Endothelial cell of umbilical vein (primary cell): ENCODE results near the gene SEZ6L. TPM values are rescaled to one million over a fixed set of nuclear protein-coding genes. Genes with fewer than 3 reads are reported as not detected.

Experiments
- BruUV-seq: library from RNA; stranded (reverse); fragments of 400-500 nt; replicated peaks from 2 replicates; lab custom pipeline; 2021; lab: Mats Ljungman, UMichigan
- CTCF ChIA-PET: fragments of 300-600, 350-600 bp; sonication (Branson Sonifier 250); formaldehyde crosslinking; loops from one replicate; lab custom pipeline; 2021; ENCODE audit warnings: antibody characterized with exemption, inconsistent platforms; lab: Charles Lee
- POLR2A ChIA-PET: fragments of 300-600, 350-600 bp; sonication (Branson Sonifier 250); formaldehyde crosslinking; loops from one replicate; lab custom pipeline; 2021; ENCODE audit warnings: antibody characterized with exemption, inconsistent platforms; lab: Charles Lee
- DNase-seq: peaks from one replicate; pipeline ENCODE4 v3.0.0-alpha.2; 2011; ENCODE audit warnings: low read depth, low spot score
- FAIRE-seq: peaks from 2 replicates; lab custom pipeline; 2011; peaks lifted over from hg19 to GRCh38; lab: Jason Lieb, UNC
- H2AFZ ChIP-seq: 2 replicates; pipeline ENCODE4 v1.6.0; 2012; ENCODE audit warnings: low read depth, low read length, control low read depth, inconsistent platforms
- H3K27ac ChIP-seq: 2 replicates; pipeline ENCODE4 v1.5.1; 2011; ENCODE audit warnings: low read depth, mild to moderate bottlenecking, control low read depth, low read length, moderate library complexity; ENCODE audit not compliant: insufficient read depth
- H3K27me3 ChIP-seq, 2 experiments: 2 replicates each; pipeline versions ENCODE4 v1.6.0 to v1.6.1; 2011; ENCODE audit warnings: low read length in 2 of 2, mixed read lengths in 1 of 2; ENCODE audit not compliant: control insufficient read depth in 2 of 2, insufficient read depth in 2 of 2
- H3K36me3 ChIP-seq, 2 experiments: 2 replicates in 1 of 2; 3 replicates in 1 of 2; pipeline ENCODE4 v1.5.1; 2011; ENCODE audit warnings: low read length in 2 of 2, mild to moderate bottlenecking in 1 of 2, moderate library complexity in 1 of 2; ENCODE audit not compliant: control insufficient read depth in 2 of 2, insufficient read depth in 2 of 2; ENCODE audit errors: extremely low read depth in 1 of 2
- H3K4me1 ChIP-seq: 3 replicates; pipeline ENCODE4 v1.5.1; 2011; ENCODE audit warnings: mild to moderate bottlenecking, low read length; ENCODE audit not compliant: control insufficient read depth, insufficient read depth; ENCODE audit errors: extremely low read depth
- H3K4me2 ChIP-seq: 2 replicates; pipeline ENCODE4 v1.6.1; 2011; ENCODE audit warnings: low read length, control low read depth, mixed read lengths; ENCODE audit not compliant: insufficient read depth
- H3K4me3 ChIP-seq, 3 experiments: fragments of 200-600 bp in 1 of 3; sonication (generic), shearing (Covaris generic) in 1 of 3; replicated peaks in 1 of 3; 2 replicates each; pipeline ENCODE4 v1.5.1; 2011 to 2016; ENCODE audit warnings: control low read depth in 3 of 3, low read length in 3 of 3, mild to moderate bottlenecking in 2 of 3, inconsistent platforms in 1 of 3, low read depth in 1 of 3, moderate library complexity in 1 of 3; ENCODE audit not compliant: insufficient read depth in 1 of 3
- H3K79me2 ChIP-seq: 2 replicates; pipeline ENCODE4 v1.6.0; 2012; ENCODE audit warnings: low read length, inconsistent platforms; ENCODE audit not compliant: control insufficient read depth, insufficient read depth
- H3K9ac ChIP-seq: replicated peaks from 2 replicates; pipeline ENCODE3; 2011; ENCODE audit warnings: low read length, control low read depth; ENCODE audit not compliant: insufficient read depth; ENCODE audit errors: extremely low read depth
- H3K9me1 ChIP-seq: replicated peaks from 3 replicates; pipeline ENCODE4 v1.6.0; 2011; ENCODE audit warnings: mild to moderate bottlenecking, low read length; ENCODE audit not compliant: control insufficient read depth, insufficient read depth; ENCODE audit errors: extremely low read depth
- H3K9me3 ChIP-seq: replicated peaks from 2 replicates; pipeline ENCODE4 v1.5.1; 2012; ENCODE audit warnings: low read length, inconsistent platforms; ENCODE audit not compliant: control insufficient read depth, insufficient read depth
- H4K20me1 ChIP-seq: replicated peaks from 2 replicates; pipeline ENCODE3; 2011; ENCODE audit warnings: mild to moderate bottlenecking, low read length; ENCODE audit not compliant: control insufficient read depth, insufficient read depth; ENCODE audit errors: extremely low read depth
- EZH2 ChIP-seq: IDR thresholded peaks from 2 replicates; pipeline ENCODE4 v1.6.1; 2012; ENCODE audit warnings: borderline replicate concordance, low read depth, mild to moderate bottlenecking, moderate library complexity, low read length, inconsistent platforms; ENCODE audit not compliant: severe bottlenecking
- FOS ChIP-seq: IDR thresholded peaks from 2 replicates; pipeline ENCODE4 v1.6.1; 2011; ENCODE audit warnings: mild to moderate bottlenecking, low read length, moderate library complexity, borderline replicate concordance; ENCODE audit not compliant: insufficient read depth
- GATA2 ChIP-seq: IDR thresholded peaks from 2 replicates; pipeline ENCODE4 v1.7.0; 2011; ENCODE audit warnings: low read depth, mild to moderate bottlenecking, moderate library complexity, mixed read lengths, low read length; ENCODE audit not compliant: insufficient read length, insufficient read depth
- JUN ChIP-seq: IDR thresholded peaks from 2 replicates; pipeline ENCODE4 v1.6.1; 2011; ENCODE audit warnings: borderline replicate concordance, low read depth; ENCODE audit not compliant: insufficient read length, insufficient read depth
- MYC ChIP-seq: IDR thresholded peaks from one replicate; pipeline ENCODE4 v1.6.1; 2011; ENCODE audit warnings: mild to moderate bottlenecking, low read depth, low read length
- POLR2A ChIP-seq: IDR thresholded peaks from 2 replicates; pipeline ENCODE4 v1.6.1; 2012; ENCODE audit warnings: low read depth, mild to moderate bottlenecking, control low read depth, low read length
- POLR2AphosphoS5 ChIP-seq: IDR thresholded peaks from 2 replicates; pipeline ENCODE4 v1.6.1; 2012; ENCODE audit warnings: low read depth, mild to moderate bottlenecking, control low read depth, low read length, moderate library complexity; ENCODE audit not compliant: insufficient read depth
- dilution Hi-C: fragments of 300-500 bp; cut with MboI; formaldehyde crosslinking; loops from one replicate; pipeline ENCODE4 v1.15.0; 2019; ENCODE audit warnings: low sequenced_read_pairs; ENCODE audit not compliant: extremely low pct_ligation_motif_present
- intact Hi-C: fragments of 100-400 bp; cut with micrococcal nuclease; formaldehyde crosslinking; loops from one replicate; pipeline ENCODE4 v1.10.0; 2022
- polyA plus RNA-seq, 4 experiments: library from polyadenylated mRNA; depleted of rRNA in 3 of 4; stranded (reverse) in 3 of 4; unstranded in 1 of 4; fragments of >200 nt; gene quantifications; 2 replicates each; pipeline versions ENCODE4 v1.2.1 to v1.2.3, GENCODE V29; 2011 to 2012; ENCODE audit warnings: missing spikeins in 1 of 4
- total RNA-seq: library from RNA; stranded (reverse); gene quantifications from 2 replicates; pipeline ENCODE4 v1.2.3, GENCODE V29; 2021
- TF ChIP-seq, protein P1 (sequence below): IDR thresholded peaks from 2 replicates; pipeline ENCODE4 v1.6.1; 2011; ENCODE audit not compliant: insufficient read depth, insufficient read length
- TF ChIP-seq, protein P2 (sequence below), 2 donors: IDR thresholded peaks; 1 replicate in 1 of 2; 2 replicates in 1 of 2; pipeline ENCODE4 v1.5.1; 2011; ENCODE audit warnings: low read length in 2 of 2, mild to moderate bottlenecking in 2 of 2, moderate library complexity in 2 of 2, control low read depth in 1 of 2, inconsistent platforms in 1 of 2, low read depth in 1 of 2; ENCODE audit not compliant: insufficient read depth in 1 of 2; ENCODE audit errors: extremely low read depth in 1 of 2

The SEZ6L gene
- total and polyA plus RNA-seq, 2 donors (not counting 3 experiments of a cell fraction or from before 2014, with no cell fraction given) = not detected

DNA sequence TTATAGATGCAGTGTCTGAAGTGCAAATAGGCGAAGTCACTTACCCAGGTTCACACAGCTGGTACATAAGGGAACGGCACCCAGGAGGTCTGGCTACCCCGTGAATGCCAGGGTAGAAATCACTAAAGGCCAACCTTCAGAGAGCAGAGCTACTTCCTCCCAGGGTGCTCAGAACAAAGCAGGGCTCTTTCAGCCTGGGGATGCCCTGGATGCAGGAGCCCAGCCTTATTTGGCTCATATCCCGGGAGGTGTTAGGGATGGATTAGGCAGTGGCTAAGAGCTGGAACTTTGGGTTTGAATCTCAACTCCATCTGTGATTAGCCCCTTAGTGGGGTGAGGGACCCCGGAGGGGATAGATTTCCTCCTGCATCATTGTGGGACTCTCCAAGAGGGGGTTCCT, 226.7 kb downstream of the SEZ6L start:
- TF ChIP-seq MYC (no peak), JUN (no peak), POLR2A (no peak), EZH2 (no peak), POLR2AphosphoS5 (no peak), FOS (no peak), GATA2 (no peak)
- TF ChIP-seq, protein P1, sequence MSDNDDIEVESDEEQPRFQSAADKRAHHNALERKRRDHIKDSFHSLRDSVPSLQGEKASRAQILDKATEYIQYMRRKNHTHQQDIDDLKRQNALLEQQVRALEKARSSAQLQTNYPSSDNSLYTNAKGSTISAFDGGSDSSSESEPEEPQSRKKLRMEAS = no peak
- TF ChIP-seq, protein P2, sequence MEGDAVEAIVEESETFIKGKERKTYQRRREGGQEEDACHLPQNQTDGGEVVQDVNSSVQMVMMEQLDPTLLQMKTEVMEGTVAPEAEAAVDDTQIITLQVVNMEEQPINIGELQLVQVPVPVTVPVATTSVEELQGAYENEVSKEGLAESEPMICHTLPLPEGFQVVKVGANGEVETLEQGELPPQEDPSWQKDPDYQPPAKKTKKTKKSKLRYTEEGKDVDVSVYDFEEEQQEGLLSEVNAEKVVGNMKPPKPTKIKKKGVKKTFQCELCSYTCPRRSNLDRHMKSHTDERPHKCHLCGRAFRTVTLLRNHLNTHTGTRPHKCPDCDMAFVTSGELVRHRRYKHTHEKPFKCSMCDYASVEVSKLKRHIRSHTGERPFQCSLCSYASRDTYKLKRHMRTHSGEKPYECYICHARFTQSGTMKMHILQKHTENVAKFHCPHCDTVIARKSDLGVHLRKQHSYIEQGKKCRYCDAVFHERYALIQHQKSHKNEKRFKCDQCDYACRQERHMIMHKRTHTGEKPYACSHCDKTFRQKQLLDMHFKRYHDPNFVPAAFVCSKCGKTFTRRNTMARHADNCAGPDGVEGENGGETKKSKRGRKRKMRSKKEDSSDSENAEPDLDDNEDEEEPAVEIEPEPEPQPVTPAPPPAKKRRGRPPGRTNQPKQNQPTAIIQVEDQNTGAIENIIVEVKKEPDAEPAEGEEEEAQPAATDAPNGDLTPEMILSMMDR (IDR thresholded peaks at IDR 0.05; ENCODE audit: extremely low read depth in 1 of 2, insufficient read depth in 1 of 2, low read depth in 1 of 2, low read length in 2 of 2) = no peak
- intact Hi-C loops = no loop called here
- H3K9me3 ChIP-seq = no peaks in the 10 kb centered on the region
- no peak overlapping the region for H3K9ac ChIP-seq
- H4K20me1 ChIP-seq = no peaks in the 10 kb centered on the region
- H3K36me3 ChIP-seq = no peaks in the 10 kb centered on the region
- no peak overlapping the region for H3K4me2 ChIP-seq
- no TSS peak for BruUV-seq
- H3K27me3 ChIP-seq = peaks cover 2 to 4% of the 10 kb centered on the region in 2 experiments
- dilution Hi-C loops = no loop called here
- H3K27ac ChIP-seq = no peak overlapping the region
- CTCF ChIA-PET = interaction anchor here (0.9 to 6.6 kb wide), 8 partner anchors 15 to 270 kb away, joined by 3 to 76 read pairs (median 4); no protein-coding TSS in a partner anchor
- H2AFZ ChIP-seq = no peak overlapping the region
- H3K79me2 ChIP-seq = no peaks in the 10 kb centered on the region
- no peaks in the 10 kb centered on the region for H3K4me1 ChIP-seq
- POLR2A ChIA-PET = no interaction called here
- no peak overlapping the region for H3K4me3 ChIP-seq
- H3K9me1 ChIP-seq = no peaks in the 10 kb centered on the region
- no peak for DNase-seq
- no peak for FAIRE-seq
